Progenitor cell of endocrine pancreas (in vitro differentiated cells): ENCODE measurements around the gene TNRC6C. TPM values are rescaled to one million over a fixed set of nuclear protein-coding genes. Genes with fewer than 3 reads are reported as not detected.
"Not testable (repeated sequence)": the region's sequence is repeated elsewhere in the genome, so short reads cannot be mapped to it uniquely, and the experiment has no call there.

Experiments used
- DNase-seq: peaks from one replicate; pipeline ENCODE4 v3.0.0; 2021; ENCODE audit warnings: low spot score; ENCODE audit not compliant: unreplicated experiment
- H3K27ac Mint-ChIP-seq: 2 replicates; pipeline ENCODE4 v1.8.0; 2021; ENCODE audit warnings: mild to moderate bottlenecking, moderate library complexity, mixed read lengths
- H3K27me3 Mint-ChIP-seq: 2 replicates; pipeline ENCODE4 v1.8.0; 2021; ENCODE audit warnings: mixed read lengths
- H3K36me3 Mint-ChIP-seq: 2 replicates; pipeline ENCODE4 v1.8.0; 2022; ENCODE audit warnings: mixed read lengths; ENCODE audit not compliant: insufficient read depth
- H3K4me1 Mint-ChIP-seq: 2 replicates; pipeline ENCODE4 v1.8.0; 2021; ENCODE audit warnings: low read depth, mixed read lengths
- H3K4me3 Mint-ChIP-seq: 2 replicates; pipeline ENCODE4 v1.8.0; 2021; ENCODE audit warnings: low read depth, mild to moderate bottlenecking, moderate library complexity, mixed read lengths
- H3K9me3 Mint-ChIP-seq: 2 replicates; pipeline ENCODE4 v1.8.0; 2021; ENCODE audit warnings: low read depth, mixed read lengths
- total RNA-seq: library from RNA; stranded (reverse); gene quantifications from 2 replicates; pipeline ENCODE4 v1.2.1, GENCODE V29; 2021
- TF ChIP-seq, protein P1 (sequence below): fragments of 200-600 bp; sonication (generic); IDR thresholded peaks from one replicate; pipeline ENCODE4 v1.5.0; 2021; ENCODE audit warnings: antibody characterized with exemption, mild to moderate bottlenecking; ENCODE audit not compliant: unreplicated experiment

The TNRC6C gene
- total RNA-seq, 1 donor from 2014 or later, result 38.3 TPM

DNA sequence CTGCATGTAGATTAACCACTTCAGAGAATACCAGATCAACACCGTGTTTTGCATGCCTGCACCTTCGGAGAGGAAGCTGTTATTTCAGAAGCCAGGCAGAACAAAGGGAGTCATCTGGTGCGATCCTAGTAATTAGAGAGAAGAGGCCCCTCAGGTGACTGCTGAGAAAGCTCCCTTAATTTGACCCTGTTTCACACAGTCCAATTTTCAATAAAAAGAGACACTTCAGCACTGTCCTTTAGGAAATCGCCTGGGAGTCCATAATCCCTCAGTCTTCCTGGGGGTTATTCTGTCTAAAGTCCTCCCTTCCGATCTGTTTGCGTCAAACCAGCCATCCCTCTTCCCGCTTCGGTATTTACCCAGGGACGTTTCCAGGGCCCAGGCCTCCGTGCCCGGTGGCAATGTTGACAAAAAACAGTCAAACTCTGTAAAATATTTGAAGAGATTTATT lies 23.4 kb upstream of the TNRC6C start:
- H3K36me3 Mint-ChIP-seq, result no peaks in the 10 kb centered on the region
- peak overlapping the region; percentile 96 for H3K27ac Mint-ChIP-seq
- peaks cover 38% of the 10 kb centered on the region for H3K4me1 Mint-ChIP-seq
- no peaks in the 10 kb centered on the region for H3K9me3 Mint-ChIP-seq
- TF ChIP-seq, protein P1, sequence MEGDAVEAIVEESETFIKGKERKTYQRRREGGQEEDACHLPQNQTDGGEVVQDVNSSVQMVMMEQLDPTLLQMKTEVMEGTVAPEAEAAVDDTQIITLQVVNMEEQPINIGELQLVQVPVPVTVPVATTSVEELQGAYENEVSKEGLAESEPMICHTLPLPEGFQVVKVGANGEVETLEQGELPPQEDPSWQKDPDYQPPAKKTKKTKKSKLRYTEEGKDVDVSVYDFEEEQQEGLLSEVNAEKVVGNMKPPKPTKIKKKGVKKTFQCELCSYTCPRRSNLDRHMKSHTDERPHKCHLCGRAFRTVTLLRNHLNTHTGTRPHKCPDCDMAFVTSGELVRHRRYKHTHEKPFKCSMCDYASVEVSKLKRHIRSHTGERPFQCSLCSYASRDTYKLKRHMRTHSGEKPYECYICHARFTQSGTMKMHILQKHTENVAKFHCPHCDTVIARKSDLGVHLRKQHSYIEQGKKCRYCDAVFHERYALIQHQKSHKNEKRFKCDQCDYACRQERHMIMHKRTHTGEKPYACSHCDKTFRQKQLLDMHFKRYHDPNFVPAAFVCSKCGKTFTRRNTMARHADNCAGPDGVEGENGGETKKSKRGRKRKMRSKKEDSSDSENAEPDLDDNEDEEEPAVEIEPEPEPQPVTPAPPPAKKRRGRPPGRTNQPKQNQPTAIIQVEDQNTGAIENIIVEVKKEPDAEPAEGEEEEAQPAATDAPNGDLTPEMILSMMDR, result no peak
- DNase-seq, result no peak
- H3K4me3 Mint-ChIP-seq, result peak overlapping the region; percentile 60
- peaks cover 8% of the 10 kb centered on the region for H3K27me3 Mint-ChIP-seq

GRCh38 chr17:77935744-77936143 lies 22.8 kb upstream of the TNRC6C start:
- not testable (repeated sequence) for DNase-seq, H3K36me3 Mint-ChIP-seq, H3K9me3 Mint-ChIP-seq, H3K27me3 Mint-ChIP-seq
- Mint-ChIP-seq H3K4me1 (peaks cover 38% of the 10 kb centered on the region), H3K27ac (peak overlapping the region; percentile 65), H3K4me3 (peak overlapping the region; percentile 60)

GRCh38 chr17:77936881-77937280 lies 21.6 kb upstream of the TNRC6C start:
- Mint-ChIP-seq H3K4me1 (peaks cover 34% of the 10 kb centered on the region), H3K27ac (peak overlapping the region; percentile 37), H3K4me3 (no peak overlapping the region), H3K27me3 (no peaks in the 10 kb centered on the region), H3K36me3 (no peaks in the 10 kb centered on the region), H3K9me3 (peaks cover 2% of the 10 kb centered on the region)
- DNase-seq, result no peak
- TF ChIP-seq, protein P1, result no peak

GRCh38 chr17:77941004-77941403 lies 17.5 kb upstream of the TNRC6C start:
- Mint-ChIP-seq H3K36me3 (no peaks in the 10 kb centered on the region), H3K4me3 (no peak overlapping the region), H3K27ac (no peak overlapping the region), H3K4me1 (peaks cover 22% of the 10 kb centered on the region), H3K27me3 (no peaks in the 10 kb centered on the region), H3K9me3 (peaks cover 2% of the 10 kb centered on the region)
- TF ChIP-seq, protein P1, result no peak
- DNase-seq, result no peak

DNA sequence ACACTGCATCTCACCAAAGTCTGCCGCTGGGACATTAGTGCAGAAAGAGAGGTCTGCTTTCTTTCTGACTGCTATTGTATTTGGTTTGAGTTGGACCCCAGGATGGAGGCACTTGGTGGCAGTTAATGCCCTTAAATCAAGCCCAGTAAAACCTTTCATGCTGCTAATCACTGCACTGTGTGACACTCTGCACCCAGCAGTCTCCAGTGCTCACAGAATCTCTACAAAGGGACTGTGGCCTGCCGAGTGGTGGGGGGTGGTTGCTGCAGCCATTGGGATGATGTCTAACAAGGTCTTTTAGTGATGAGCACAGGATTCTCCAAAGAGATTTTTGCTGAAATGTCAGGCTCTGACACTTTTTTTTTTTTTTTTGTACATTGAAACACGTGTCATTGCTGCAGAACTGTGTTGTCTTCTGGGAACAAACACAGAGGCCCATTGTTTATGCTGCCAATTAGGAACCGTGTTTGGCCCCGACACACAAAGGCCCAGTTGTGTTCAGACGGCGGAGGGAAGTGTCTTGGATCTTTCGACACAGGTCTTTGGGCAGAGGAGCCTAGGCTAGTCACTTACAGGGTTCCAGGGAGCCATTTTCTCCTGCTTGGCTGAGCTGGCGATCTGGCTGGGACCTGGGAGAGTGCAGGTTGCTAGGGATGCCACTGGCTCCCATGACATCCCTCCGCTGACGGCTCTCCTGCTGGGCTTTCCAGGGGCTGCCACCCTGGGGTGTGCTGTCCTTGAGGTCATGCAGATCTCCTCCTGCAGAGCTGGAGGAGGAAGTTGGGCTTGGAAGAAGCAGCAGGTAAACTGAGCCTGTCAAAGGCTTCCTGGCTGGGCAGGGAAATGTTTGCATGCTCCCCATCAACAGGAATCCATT lies 16.2 kb upstream of the TNRC6C start:
- TF ChIP-seq, protein P1, result no peak

DNA sequence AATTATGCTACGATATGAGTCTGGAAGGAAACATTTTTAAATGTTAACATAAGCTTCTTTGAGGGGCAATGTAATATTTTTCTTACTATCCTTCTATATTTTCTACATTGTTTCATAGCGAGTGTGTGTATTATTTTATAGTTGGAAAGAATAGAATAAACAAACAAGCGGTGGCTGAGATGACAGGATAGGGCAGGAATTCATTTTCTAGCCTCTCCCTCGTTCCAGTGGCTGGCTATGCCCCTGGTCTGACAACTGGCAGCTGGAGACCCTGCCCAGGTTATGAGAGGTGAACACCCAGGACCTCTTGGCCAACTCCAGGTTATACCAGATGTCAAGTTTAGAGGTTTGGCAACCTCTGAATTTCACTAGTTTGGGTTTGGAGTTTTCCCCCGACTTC lies 14.5 kb upstream of the TNRC6C start:
- H3K27me3 Mint-ChIP-seq, result no peaks in the 10 kb centered on the region
- DNase-seq, result no peak
- peaks cover 11% of the 10 kb centered on the region for H3K4me1 Mint-ChIP-seq
- no peaks in the 10 kb centered on the region for H3K36me3 Mint-ChIP-seq
- TF ChIP-seq, protein P1, result no peak
- no peak overlapping the region for H3K4me3 Mint-ChIP-seq
- H3K27ac Mint-ChIP-seq, result no peak overlapping the region
- H3K9me3 Mint-ChIP-seq, result peaks cover 2% of the 10 kb centered on the region

More for the DNA sequence above, 16.2 kb upstream of the TNRC6C start:
- no peak for DNase-seq
- Mint-ChIP-seq H3K36me3 (no peaks in the 10 kb centered on the region), H3K9me3 (peaks cover 2% of the 10 kb centered on the region), H3K27me3 (no peaks in the 10 kb centered on the region), H3K4me1 (peaks cover 11% of the 10 kb centered on the region), H3K4me3 (no peak overlapping the region), H3K27ac (no peak overlapping the region)
